Progenitor cell of endocrine pancreas (in vitro differentiated cells): Measurements from ENCODE around the gene COQ8A. TPM values are rescaled to one million over a fixed set of nuclear protein-coding genes. Genes with fewer than 3 reads are reported as not detected.

ENCODE experiments used
- DNase-seq: peaks from one replicate; pipeline ENCODE4 v3.0.0; 2021; ENCODE audit warnings: low spot score; ENCODE audit not compliant: unreplicated experiment
- H3K27ac Mint-ChIP-seq: 2 replicates; pipeline ENCODE4 v1.8.0; 2021; ENCODE audit warnings: mild to moderate bottlenecking, moderate library complexity, mixed read lengths
- H3K27me3 Mint-ChIP-seq: 2 replicates; pipeline ENCODE4 v1.8.0; 2021; ENCODE audit warnings: mixed read lengths
- H3K36me3 Mint-ChIP-seq: 2 replicates; pipeline ENCODE4 v1.8.0; 2022; ENCODE audit warnings: mixed read lengths; ENCODE audit not compliant: insufficient read depth
- H3K4me1 Mint-ChIP-seq: 2 replicates; pipeline ENCODE4 v1.8.0; 2021; ENCODE audit warnings: low read depth, mixed read lengths
- H3K4me3 Mint-ChIP-seq: 2 replicates; pipeline ENCODE4 v1.8.0; 2021; ENCODE audit warnings: low read depth, mild to moderate bottlenecking, moderate library complexity, mixed read lengths
- H3K9me3 Mint-ChIP-seq: 2 replicates; pipeline ENCODE4 v1.8.0; 2021; ENCODE audit warnings: low read depth, mixed read lengths
- CTCF ChIP-seq: fragments of 200-600 bp; sonication (generic); IDR thresholded peaks from one replicate; pipeline ENCODE4 v1.5.0; 2021; ENCODE audit warnings: antibody characterized with exemption, mild to moderate bottlenecking; ENCODE audit not compliant: unreplicated experiment
- total RNA-seq: library from RNA; stranded (reverse); gene quantifications from 2 replicates; pipeline ENCODE4 v1.2.1, GENCODE V29; 2021

Gene COQ8A
- total RNA-seq, 1 donor from 2014 or later: 31.0 TPM

GRCh38 chr1:226979517-226980121, 39.5 kb downstream of the COQ8A start:
- TF ChIP-seq CTCF: no peak
- Mint-ChIP-seq H3K4me3 (no peak overlapping the region), H3K36me3 (peaks cover 2% of the 10 kb centered on the region)

GRCh38 chr1:226980122-226980560, 40.0 kb downstream of the COQ8A start:
- no peak for DNase-seq
- no peaks in the 10 kb centered on the region for H3K9me3 Mint-ChIP-seq
- H3K4me3 Mint-ChIP-seq: no peak overlapping the region
- TF ChIP-seq CTCF: no peak
- H3K27ac Mint-ChIP-seq: no peak overlapping the region
- no peaks in the 10 kb centered on the region for H3K27me3 Mint-ChIP-seq
- H3K4me1 Mint-ChIP-seq: peaks cover 5% of the 10 kb centered on the region
- H3K36me3 Mint-ChIP-seq: peaks cover 2% of the 10 kb centered on the region

More at GRCh38 chr1:226979517-226980121, 39.5 kb downstream of the COQ8A start:
- DNase-seq: no peak
- Mint-ChIP-seq H3K27ac (no peak overlapping the region), H3K9me3 (no peaks in the 10 kb centered on the region), H3K4me1 (peaks cover 10% of the 10 kb centered on the region), H3K27me3 (no peaks in the 10 kb centered on the region)

GRCh38 chr1:226980565-226981385, 40.7 kb downstream of the COQ8A start:
- H3K4me3 Mint-ChIP-seq: no peak overlapping the region
- no peak for TF ChIP-seq CTCF
- peaks cover 2% of the 10 kb centered on the region for H3K36me3 Mint-ChIP-seq
- H3K27ac Mint-ChIP-seq: no peak overlapping the region
- H3K9me3 Mint-ChIP-seq: no peaks in the 10 kb centered on the region
- H3K4me1 Mint-ChIP-seq: peaks cover under 1% of the 10 kb centered on the region
- H3K27me3 Mint-ChIP-seq: no peaks in the 10 kb centered on the region
- no peak for DNase-seq

- no peak for TF ChIP-seq CTCF
- no peaks in the 10 kb centered on the region for H3K9me3 Mint-ChIP-seq
- H3K4me1 Mint-ChIP-seq: no peaks in the 10 kb centered on the region
- DNase-seq: no peak
- no peaks in the 10 kb centered on the region for H3K27me3 Mint-ChIP-seq
- no peak overlapping the region for H3K4me3 Mint-ChIP-seq
- H3K27ac Mint-ChIP-seq: no peak overlapping the region
- H3K36me3 Mint-ChIP-seq: peaks cover 2% of the 10 kb centered on the region
These were observed 41.3 kb downstream of the COQ8A start for GRCh38 chr1:226981386-226981817.

GRCh38 chr1:226981838-226982237, 41.7 kb downstream of the COQ8A start:
- Mint-ChIP-seq H3K36me3 (peaks cover 6% of the 10 kb centered on the region), H3K4me3 (no peak overlapping the region), H3K27ac (no peak overlapping the region), H3K4me1 (no peaks in the 10 kb centered on the region), H3K9me3 (no peaks in the 10 kb centered on the region), H3K27me3 (no peaks in the 10 kb centered on the region)
- no peak for TF ChIP-seq CTCF
- DNase-seq: no peak
